ENCODE results near the gene CENPS. TPM values are rescaled to one million over a fixed set of nuclear protein-coding genes. Genes with fewer than 3 reads are reported as not detected.
"Not testable (repeated sequence)": the region's sequence is repeated elsewhere in the genome, so short reads cannot be mapped to it uniquely, and the experiment has no call there.

CENPS gene
- total RNA-seq, 1 donor from 2014 or later, result 14.1 TPM

GRCh38 chr1:10401281-10401680, 29.0 kb upstream of the CENPS start:
- Mint-ChIP-seq H3K27ac (ENCODE audit: unreplicated experiment) (peak overlapping the region; percentile 85), H3K36me3 (ENCODE audit: unreplicated experiment) (peaks cover 19% of the 10 kb centered on the region), H3K9me3 (ENCODE audit: unreplicated experiment) (no peaks in the 10 kb centered on the region), H3K4me1 (ENCODE audit: unreplicated experiment) (peaks cover 43% of the 10 kb centered on the region), H3K27me3 (ENCODE audit: unreplicated experiment) (no peaks in the 10 kb centered on the region), H3K4me3 (ENCODE audit: unreplicated experiment) (peak overlapping the region; percentile 91)
- TF ChIP-seq CTCF (IDR thresholded peaks at IDR 0.05), result no peak
- no peak for DNase-seq (ENCODE audit: extremely low spot score, unreplicated experiment)

GRCh38 chr1:10402729-10403274, 27.4 kb upstream of the CENPS start:
- no peak for TF ChIP-seq CTCF (IDR thresholded peaks at IDR 0.05)
- H3K4me3 Mint-ChIP-seq (ENCODE audit: unreplicated experiment), result no peak overlapping the region

GRCh38 chr1:10407201-10407600, 23.0 kb upstream of the CENPS start:
- DNase-seq (ENCODE audit: extremely low spot score, unreplicated experiment), result no peak
- no peak for TF ChIP-seq CTCF (IDR thresholded peaks at IDR 0.05)
- H3K36me3 Mint-ChIP-seq (ENCODE audit: unreplicated experiment), result peaks cover 44% of the 10 kb centered on the region
- H3K4me1 Mint-ChIP-seq (ENCODE audit: unreplicated experiment), result peaks cover 11% of the 10 kb centered on the region
- H3K27me3 Mint-ChIP-seq (ENCODE audit: unreplicated experiment), result no peaks in the 10 kb centered on the region
- H3K4me3 Mint-ChIP-seq (ENCODE audit: unreplicated experiment), result no peak overlapping the region
- H3K9me3 Mint-ChIP-seq (ENCODE audit: unreplicated experiment), result no peaks in the 10 kb centered on the region
- no peak overlapping the region for H3K27ac Mint-ChIP-seq (ENCODE audit: unreplicated experiment)

More at GRCh38 chr1:10402729-10403274, 27.4 kb upstream of the CENPS start:
- H3K27me3 Mint-ChIP-seq (ENCODE audit: unreplicated experiment), result no peaks in the 10 kb centered on the region
- H3K9me3 Mint-ChIP-seq (ENCODE audit: unreplicated experiment), result no peaks in the 10 kb centered on the region
- H3K4me1 Mint-ChIP-seq (ENCODE audit: unreplicated experiment), result peaks cover 41% of the 10 kb centered on the region
- no peak for DNase-seq (ENCODE audit: extremely low spot score, unreplicated experiment)
- peaks cover 28% of the 10 kb centered on the region for H3K36me3 Mint-ChIP-seq (ENCODE audit: unreplicated experiment)
- H3K27ac Mint-ChIP-seq (ENCODE audit: unreplicated experiment), result peak overlapping the region; percentile 27

- peaks cover 75% of the 10 kb centered on the region for H3K36me3 Mint-ChIP-seq (ENCODE audit: unreplicated experiment)
- DNase-seq (ENCODE audit: extremely low spot score, unreplicated experiment), result no peak
- no peaks in the 10 kb centered on the region for H3K27me3 Mint-ChIP-seq (ENCODE audit: unreplicated experiment)
- TF ChIP-seq CTCF (IDR thresholded peaks at IDR 0.05), result no peak
- H3K27ac Mint-ChIP-seq (ENCODE audit: unreplicated experiment), result peak overlapping the region; percentile 80
- peaks cover 6% of the 10 kb centered on the region for H3K4me1 Mint-ChIP-seq (ENCODE audit: unreplicated experiment)
- no peaks in the 10 kb centered on the region for H3K9me3 Mint-ChIP-seq (ENCODE audit: unreplicated experiment)
- no peak overlapping the region for H3K4me3 Mint-ChIP-seq (ENCODE audit: unreplicated experiment)
Measured at GRCh38 chr1:10415211-10415930, 14.9 kb upstream of the CENPS start.

- H3K27ac Mint-ChIP-seq (ENCODE audit: unreplicated experiment); H3K4me3 Mint-ChIP-seq (ENCODE audit: unreplicated experiment); H3K27me3 Mint-ChIP-seq (ENCODE audit: unreplicated experiment); DNase-seq (ENCODE audit: extremely low spot score, unreplicated experiment); H3K4me1 Mint-ChIP-seq (ENCODE audit: unreplicated experiment); H3K9me3 Mint-ChIP-seq (ENCODE audit: unreplicated experiment): not testable (repeated sequence)
- H3K36me3 Mint-ChIP-seq (ENCODE audit: unreplicated experiment), result peaks cover 77% of the 10 kb centered on the region
Measured at GRCh38 chr1:10415967-10416366, 14.3 kb upstream of the CENPS start.

- not testable (repeated sequence) for H3K27ac Mint-ChIP-seq (ENCODE audit: unreplicated experiment); H3K4me1 Mint-ChIP-seq (ENCODE audit: unreplicated experiment); H3K4me3 Mint-ChIP-seq (ENCODE audit: unreplicated experiment); DNase-seq (ENCODE audit: extremely low spot score, unreplicated experiment); H3K27me3 Mint-ChIP-seq (ENCODE audit: unreplicated experiment); H3K9me3 Mint-ChIP-seq (ENCODE audit: unreplicated experiment)
- peaks cover 59% of the 10 kb centered on the region for H3K36me3 Mint-ChIP-seq (ENCODE audit: unreplicated experiment)
Measured at GRCh38 chr1:10418741-10419140, 11.5 kb upstream of the CENPS start.
